HEK293 (cell line): ENCODE results near the gene UBAC2.

Experiments
- CTCF ChIA-PET: fragments of 350-600 bp; formaldehyde crosslinking; extraction: SDS; loops from one replicate; lab custom pipeline; 2021; ENCODE audit warnings: antibody characterized with exemption; lab: Yijun Ruan, JAX
- POLR2A ChIA-PET: fragments of 300-600 bp; formaldehyde crosslinking; extraction: SDS; loops from one replicate; lab custom pipeline; 2020; ENCODE audit warnings: antibody characterized with exemption, inconsistent platforms; lab: Yijun Ruan, JAX
- H3K27ac ChIP-seq: fragments of 200-500 bp; sonication (Bioruptor generic); 2 replicates; pipeline ENCODE4 v1.5.1; 2014; ENCODE audit warnings: low read depth, low read length, control low read depth, inconsistent platforms; ENCODE audit errors: extremely low read depth
- H3K36me3 ChIP-seq, 2 experiments: fragments of 200-500 bp in 1 of 2; sonication (Bioruptor generic) in 1 of 2; 1 replicate in 1 of 2; 2 replicates in 1 of 2; pipeline ENCODE4 v1.5.1; 2014 to 2017; ENCODE audit warnings: inconsistent platforms in 2 of 2, low read length in 2 of 2; ENCODE audit not compliant: control insufficient read depth in 2 of 2, insufficient read depth in 1 of 2
- H3K4me1 ChIP-seq: fragments of 200-500 bp; sonication (Bioruptor generic); 2 replicates; pipeline ENCODE4 v1.5.1; 2014; ENCODE audit warnings: mild to moderate bottlenecking, low read length, inconsistent platforms; ENCODE audit not compliant: control insufficient read depth, insufficient read depth
- H3K4me3 ChIP-seq: 2 replicates; pipeline ENCODE4 v1.5.1; 2011; ENCODE audit warnings: low read depth, mild to moderate bottlenecking, control low read depth, low read length, moderate library complexity
- H3K9me3 ChIP-seq: fragments of 200-500 bp; sonication (Bioruptor generic); 2 replicates; pipeline ENCODE4 v1.5.1; 2014; ENCODE audit warnings: low read depth, low read length, inconsistent platforms; ENCODE audit not compliant: control insufficient read depth, insufficient read depth
- BCL6B ChIP-seq: fragments of 450-650 bp; formaldehyde crosslinking; IDR thresholded peaks from 2 replicates; pipeline ENCODE4 v1.5.1; 2017; ENCODE audit warnings: missing biosample characterization, missing genetic modification characterization
- HOXD13 ChIP-seq: sonication (generic); formaldehyde crosslinking; IDR thresholded peaks from 2 replicates; pipeline ENCODE4 v1.8.0; 2022; ENCODE audit warnings: missing genetic modification reagents, borderline replicate concordance
- PATZ1 ChIP-seq: fragments of 450-650 bp; formaldehyde crosslinking; IDR thresholded peaks from 2 replicates; pipeline ENCODE4 v1.5.1; 2016; ENCODE audit warnings: missing biosample characterization, missing genetic modification characterization
- RBAK ChIP-seq: fragments of 450-650 bp; formaldehyde crosslinking; IDR thresholded peaks from 2 replicates; pipeline ENCODE4 v1.5.1; 2016; ENCODE audit warnings: missing biosample characterization, missing genetic modification characterization
- SCRT1 ChIP-seq: fragments of 450-650 bp; formaldehyde crosslinking; IDR thresholded peaks from 2 replicates; pipeline ENCODE4 v1.5.1; 2016; ENCODE audit warnings: missing biosample characterization, missing genetic modification characterization, borderline replicate concordance
- ZNF138 ChIP-seq: fragments of 450-650 bp; formaldehyde crosslinking; IDR thresholded peaks from 2 replicates; pipeline ENCODE4 v1.5.1; 2016; ENCODE audit warnings: missing biosample characterization, missing genetic modification characterization, borderline replicate concordance
- ZNF184 ChIP-seq: fragments of 450-650 bp; IDR thresholded peaks from 2 replicates; pipeline ENCODE4 v1.5.1; 2018; ENCODE audit warnings: missing biosample characterization, mild to moderate bottlenecking, missing genetic modification characterization
- ZNF26 ChIP-seq: fragments of 450-650 bp; formaldehyde crosslinking; IDR thresholded peaks from 2 replicates; pipeline ENCODE4 v1.5.1; 2016; ENCODE audit warnings: missing biosample characterization, missing genetic modification characterization
- ZNF335 ChIP-seq: fragments of 450-650 bp; formaldehyde crosslinking; conservative IDR thresholded peaks from 2 replicates; pipeline ENCODE4 v1.5.1; 2016; ENCODE audit warnings: missing biosample characterization, missing genetic modification characterization
- ZNF362 ChIP-seq: fragments of 450-650 bp; formaldehyde crosslinking; IDR thresholded peaks from 2 replicates; pipeline ENCODE4 v1.5.1; 2016; ENCODE audit warnings: missing biosample characterization, missing genetic modification characterization
- ZNF426 ChIP-seq: fragments of 450-650 bp; formaldehyde crosslinking; IDR thresholded peaks from 2 replicates; pipeline ENCODE4 v1.5.1; 2017; ENCODE audit warnings: missing biosample characterization, missing genetic modification characterization, mild to moderate bottlenecking, inconsistent platforms, moderate library complexity
- ZNF449 ChIP-seq: fragments of 450-650 bp; formaldehyde crosslinking; IDR thresholded peaks from 2 replicates; pipeline ENCODE4 v1.5.1; 2017; ENCODE audit warnings: missing biosample characterization, mild to moderate bottlenecking, missing genetic modification characterization, moderate library complexity
- ZNF549 ChIP-seq: fragments of 450-650 bp; IDR thresholded peaks from 2 replicates; pipeline ENCODE4 v1.5.1; 2018; ENCODE audit warnings: missing biosample characterization, missing genetic modification characterization, mild to moderate bottlenecking, inconsistent platforms, moderate library complexity
- ZNF692 ChIP-seq: fragments of 450-650 bp; formaldehyde crosslinking; IDR thresholded peaks from 2 replicates; pipeline ENCODE4 v1.5.1; 2016; ENCODE audit warnings: missing biosample characterization, missing genetic modification characterization

UBAC2 gene

GRCh38 chr13:99353246-99353600, 152.6 kb downstream of the UBAC2 start:
- CTCF ChIA-PET = no interaction called here

More at GRCh38 chr13:99353246-99353600, 152.6 kb downstream of the UBAC2 start:
- H3K9me3 ChIP-seq = no peaks in the 10 kb centered on the region
- TF ChIP-seq SCRT1 (tag by site-specific recombination) (no peak), PATZ1 (tag by site-specific recombination) (no peak), ZNF184 (tag by site-specific recombination) (no peak), ZNF138 (tag by site-specific recombination) (no peak), BCL6B (tag by site-specific recombination) (no peak), RBAK (tag by site-specific recombination) (no peak), ZNF449 (tag by site-specific recombination) (no peak), HOXD13 (CRISPR knock-in tag) (no peak), ZNF692 (no peak), ZNF26 (tag by site-specific recombination) (no peak), ZNF426 (tag by site-specific recombination) (no peak), ZNF335 (tag by site-specific recombination) (no peak), ZNF549 (tag by site-specific recombination) (no peak), ZNF362 (tag by site-specific recombination) (no peak)
- TF ChIP-seq, all 188 proteins: peak for 0
- H3K4me3 ChIP-seq = no peak overlapping the region
- H3K36me3 ChIP-seq = peaks cover 0 to 23% of the 10 kb centered on the region in 2 experiments; a peak in 1 of 3 replicates
- POLR2A ChIA-PET = no interaction called here
- no peaks in the 10 kb centered on the region for H3K4me1 ChIP-seq
- no peak overlapping the region for H3K27ac ChIP-seq
